ENCODE data around the gene DSC3.

DNA sequence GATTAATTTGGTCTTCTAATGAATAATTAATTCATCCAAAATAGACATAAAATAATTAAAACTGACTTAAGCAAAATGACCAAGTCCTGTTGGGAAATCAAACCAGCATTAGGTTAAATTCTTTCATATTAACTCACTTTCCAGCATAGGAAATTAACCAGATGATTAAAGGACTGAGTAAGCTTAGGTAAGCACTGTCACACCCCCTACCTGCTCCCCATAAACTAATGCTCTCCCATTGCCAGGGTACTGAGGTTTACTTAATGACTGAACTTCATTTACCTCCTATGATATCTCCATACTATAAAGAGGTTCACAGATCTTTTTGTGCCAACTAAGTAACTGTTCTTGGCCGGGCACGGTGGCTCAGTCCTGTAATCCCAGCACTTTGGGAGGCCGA is 46.0 kb upstream of the DSC3 start:
- TF ChIP-seq, protein P1, sequence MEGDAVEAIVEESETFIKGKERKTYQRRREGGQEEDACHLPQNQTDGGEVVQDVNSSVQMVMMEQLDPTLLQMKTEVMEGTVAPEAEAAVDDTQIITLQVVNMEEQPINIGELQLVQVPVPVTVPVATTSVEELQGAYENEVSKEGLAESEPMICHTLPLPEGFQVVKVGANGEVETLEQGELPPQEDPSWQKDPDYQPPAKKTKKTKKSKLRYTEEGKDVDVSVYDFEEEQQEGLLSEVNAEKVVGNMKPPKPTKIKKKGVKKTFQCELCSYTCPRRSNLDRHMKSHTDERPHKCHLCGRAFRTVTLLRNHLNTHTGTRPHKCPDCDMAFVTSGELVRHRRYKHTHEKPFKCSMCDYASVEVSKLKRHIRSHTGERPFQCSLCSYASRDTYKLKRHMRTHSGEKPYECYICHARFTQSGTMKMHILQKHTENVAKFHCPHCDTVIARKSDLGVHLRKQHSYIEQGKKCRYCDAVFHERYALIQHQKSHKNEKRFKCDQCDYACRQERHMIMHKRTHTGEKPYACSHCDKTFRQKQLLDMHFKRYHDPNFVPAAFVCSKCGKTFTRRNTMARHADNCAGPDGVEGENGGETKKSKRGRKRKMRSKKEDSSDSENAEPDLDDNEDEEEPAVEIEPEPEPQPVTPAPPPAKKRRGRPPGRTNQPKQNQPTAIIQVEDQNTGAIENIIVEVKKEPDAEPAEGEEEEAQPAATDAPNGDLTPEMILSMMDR (IDR thresholded peaks at IDR 0.05; ENCODE audit: borderline replicate concordance, extremely low read depth, low read length, poor library complexity, severe bottlenecking), result no peak
- TF ChIP-seq EZH2 (IDR thresholded peaks at IDR 0.05; ENCODE audit: borderline replicate concordance, low read depth, low read length, severe bottlenecking), result no peak

All from DND-41 (cell line).